GM11168 (cell line): Measurements from ENCODE around the gene BUB1B.

Source experiments
- in situ Hi-C: fragments of 300-500 bp; cut with MboI; formaldehyde crosslinking; loops from one replicate; pipeline ENCODE4 v1.12.0; 2022; ENCODE audit warnings: low sequenced_read_pairs; ENCODE audit not compliant: unreplicated experiment

BUB1B gene

GRCh38 chr15:40182358-40183029 is 21.6 kb downstream of the BUB1B start:
- in situ Hi-C loops = no loop called here

- in situ Hi-C loops = no loop called here
Observed at GRCh38 chr15:40183636-40184463, 23.0 kb downstream of the BUB1B start.

DNA sequence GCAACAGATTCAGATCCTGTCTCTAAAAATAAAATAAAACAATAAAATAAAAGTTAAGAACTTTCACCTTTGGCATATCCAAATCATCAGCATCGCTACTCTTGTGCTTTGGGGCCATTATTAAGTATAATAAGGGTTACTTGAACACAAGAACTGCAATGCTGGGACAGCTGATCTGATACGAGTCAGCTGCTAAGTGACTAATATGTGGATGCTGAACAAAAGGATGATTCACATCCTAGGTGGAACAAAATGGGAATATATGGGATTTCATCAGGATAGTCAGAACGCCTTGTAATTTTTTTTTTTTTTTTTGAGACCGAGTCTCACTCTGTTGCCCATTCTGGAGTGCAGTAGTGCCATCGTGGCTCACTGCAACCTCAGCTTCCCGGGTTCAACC is 29.7 kb downstream of the BUB1B start:
- in situ Hi-C loops = no loop called here

GRCh38 chr15:40192942-40193341 is 32.1 kb downstream of the BUB1B start:
- in situ Hi-C loops = no loop called here

GRCh38 chr15:40197434-40197833 is 36.6 kb downstream of the BUB1B start:
- in situ Hi-C loops = no loop called here

DNA sequence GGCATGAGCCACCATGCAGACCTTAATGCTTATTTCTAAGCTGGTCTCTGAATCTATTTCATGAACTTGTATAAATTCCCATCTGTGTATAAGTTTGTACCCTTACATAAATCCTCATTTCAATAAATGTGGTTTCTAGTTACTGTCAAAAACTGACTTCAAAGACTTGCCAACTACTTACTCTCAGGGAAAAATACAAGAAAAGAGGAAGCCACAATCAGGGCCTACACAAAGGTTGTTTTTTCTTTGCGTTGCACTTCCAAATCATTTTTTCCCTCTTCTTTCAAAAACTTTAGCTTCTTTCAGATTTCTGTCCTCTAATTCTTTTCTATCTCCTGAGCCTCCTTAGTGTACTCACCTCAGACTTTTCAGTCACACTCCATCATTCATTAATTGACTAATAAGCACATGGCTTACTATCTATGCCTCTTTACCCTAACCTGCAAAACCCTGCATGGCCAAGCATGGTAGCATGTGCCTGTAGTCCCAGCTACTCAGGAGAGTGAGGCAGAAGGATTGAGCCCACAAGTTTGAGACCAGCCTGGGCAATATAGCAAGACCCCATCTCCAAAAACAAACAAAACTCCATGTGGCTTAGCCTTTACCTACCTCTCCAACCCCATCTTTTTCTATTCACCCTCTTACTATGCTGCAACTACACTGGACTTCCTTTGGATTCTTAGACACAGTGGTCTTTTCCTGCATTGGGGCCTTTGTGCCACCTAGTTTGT is 37.7 kb downstream of the BUB1B start:
- in situ Hi-C loops = no loop called here

GRCh38 chr15:40204100-40204499 is 43.2 kb downstream of the BUB1B start:
- in situ Hi-C loops = no loop called here

DNA sequence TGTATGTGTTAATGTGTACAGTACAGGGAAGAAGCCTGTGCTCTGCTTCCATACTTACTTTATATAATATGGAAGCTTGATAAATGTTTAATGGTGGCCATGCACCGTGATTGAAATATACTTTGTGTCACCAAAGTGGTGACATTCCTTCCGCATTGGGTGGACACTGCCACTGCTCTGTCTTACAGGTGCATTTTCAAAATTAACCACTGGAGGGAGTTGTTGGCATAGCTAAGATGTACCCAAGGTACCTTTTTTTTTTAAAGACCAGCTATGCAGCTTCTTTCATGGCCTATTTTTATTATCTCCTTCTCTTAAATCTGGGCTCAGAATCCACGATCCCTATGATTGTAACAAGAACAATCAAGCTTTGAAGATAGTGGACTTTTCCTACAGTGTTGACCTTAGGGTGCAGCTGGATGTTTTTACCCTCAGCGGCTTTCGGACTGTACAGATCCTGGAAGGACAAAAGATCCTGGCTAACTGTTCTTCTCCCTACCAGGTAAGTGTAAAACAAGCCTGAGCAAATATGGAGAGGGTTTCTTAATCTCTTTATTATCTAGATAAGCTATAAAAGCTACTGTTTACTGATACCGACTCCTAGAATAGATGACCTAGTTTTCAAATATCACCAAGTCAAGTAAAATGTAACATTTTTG is 56.4 kb downstream of the BUB1B start:
- in situ Hi-C loops = loop anchor here (5.0 kb wide), 1 partner anchor 55 kb away; no protein-coding TSS in a partner anchor

DNA sequence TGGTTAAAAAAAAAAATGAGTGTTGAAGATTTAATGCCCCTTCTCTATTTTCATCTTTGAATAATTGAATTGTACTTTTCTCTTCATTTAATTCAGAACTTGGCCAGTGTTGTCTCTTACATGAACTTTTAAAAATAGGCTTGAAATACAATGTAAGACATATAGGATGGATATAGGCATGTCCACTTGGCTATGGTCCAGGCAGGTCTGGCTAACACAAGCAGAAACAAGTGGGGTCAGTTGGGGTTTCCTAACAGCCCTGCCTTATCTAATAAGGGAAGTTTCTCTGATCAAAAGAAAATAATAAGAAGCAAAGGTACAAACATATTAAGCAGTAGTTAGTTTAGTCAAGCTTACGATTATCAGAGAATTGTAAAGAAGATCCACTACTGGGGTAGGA is 58.9 kb downstream of the BUB1B start:
- in situ Hi-C loops = loop anchor here (5.0 kb wide), 1 partner anchor 52 kb away; no protein-coding TSS in a partner anchor

- in situ Hi-C loops = no loop called here
Observed at GRCh38 chr15:40222131-40222530, 61.3 kb downstream of the BUB1B start.

DNA sequence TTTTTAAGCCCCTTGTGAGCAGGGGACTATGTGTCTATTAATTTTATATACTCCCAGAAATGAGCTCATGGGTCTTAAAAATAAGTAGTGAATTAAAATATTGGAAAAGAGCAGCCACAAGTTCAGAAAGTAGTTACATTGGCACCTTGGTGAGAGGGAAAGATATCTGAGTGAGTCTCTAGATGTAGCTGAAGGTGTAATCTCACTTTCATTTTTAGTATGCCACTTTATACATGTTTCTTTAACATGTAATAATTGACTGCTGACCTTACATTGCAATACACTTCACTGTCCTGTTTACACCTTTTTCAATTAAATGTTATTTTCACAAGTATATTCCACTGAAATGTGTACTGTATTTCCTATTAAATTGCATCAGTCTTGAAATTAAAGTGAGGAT is 65.9 kb downstream of the BUB1B start:
- in situ Hi-C loops = no loop called here

- in situ Hi-C loops = no loop called here
Observed at GRCh38 chr15:40229316-40229715, 68.4 kb downstream of the BUB1B start.

GRCh38 chr15:40229956-40230355 is 69.1 kb downstream of the BUB1B start:
- in situ Hi-C loops = no loop called here

DNA sequence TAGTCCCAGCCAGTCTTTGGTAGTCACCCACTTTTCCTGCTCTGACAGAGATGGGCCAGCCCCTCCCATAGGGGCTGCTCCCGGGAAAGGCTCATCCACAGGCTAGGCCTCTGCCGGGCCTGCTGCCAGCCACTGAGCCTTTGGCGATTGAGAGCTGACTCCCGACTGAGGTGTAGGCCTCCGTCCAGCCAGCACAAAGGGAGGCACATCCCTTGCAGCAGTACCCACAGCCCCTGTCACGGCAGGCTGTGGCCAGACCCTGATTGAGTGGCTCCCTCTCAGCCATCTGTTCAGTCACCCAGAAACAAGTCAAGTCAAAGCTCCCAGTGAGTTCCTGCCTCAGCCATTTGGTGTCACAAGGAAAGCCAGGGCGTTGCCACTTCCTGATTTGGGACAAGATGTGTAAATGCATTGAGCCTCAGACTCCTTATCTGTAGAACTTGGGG is 71.8 kb downstream of the BUB1B start:
- in situ Hi-C loops = no loop called here

DNA sequence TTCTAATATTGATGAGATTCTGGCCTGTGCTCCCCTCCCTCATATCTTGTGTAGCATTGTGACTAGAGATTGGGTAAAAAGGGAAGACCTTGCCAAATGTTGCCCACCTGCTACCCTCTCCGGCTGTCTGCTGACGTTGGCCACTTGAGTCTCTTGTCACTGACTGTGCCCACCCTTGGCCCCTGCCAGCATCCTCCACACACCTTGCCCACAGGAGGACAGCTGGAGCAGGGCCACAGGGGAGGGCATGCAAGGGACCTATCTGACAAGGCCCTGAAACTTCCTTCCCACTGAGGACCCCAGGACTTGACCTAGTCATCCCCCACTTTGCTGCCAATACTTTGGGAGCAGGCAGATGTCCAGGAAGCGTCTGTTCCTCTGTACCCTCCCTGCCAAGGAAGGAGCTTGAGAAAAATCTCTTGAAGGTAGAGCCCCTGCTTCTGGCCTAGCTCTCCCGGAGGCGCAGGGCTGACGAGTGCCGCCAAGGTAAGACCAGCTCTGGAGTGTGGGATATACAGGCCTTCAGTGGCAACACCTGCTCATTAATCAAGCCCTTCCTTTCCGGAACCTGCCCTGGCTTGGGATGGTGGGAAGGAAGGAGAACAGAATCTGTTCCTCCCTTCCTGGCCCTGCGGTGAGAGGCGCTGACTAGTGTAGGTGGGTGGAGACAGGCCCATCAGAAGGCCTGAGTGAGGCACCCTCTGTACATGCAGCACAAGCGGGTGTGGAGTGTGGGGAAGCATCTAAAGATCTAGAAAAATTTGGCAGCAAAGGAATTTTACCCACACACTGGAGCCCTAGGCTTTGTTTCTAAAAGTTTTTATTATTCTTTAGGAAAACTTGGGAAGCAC is 73.1 kb downstream of the BUB1B start:
- in situ Hi-C loops = no loop called here

DNA sequence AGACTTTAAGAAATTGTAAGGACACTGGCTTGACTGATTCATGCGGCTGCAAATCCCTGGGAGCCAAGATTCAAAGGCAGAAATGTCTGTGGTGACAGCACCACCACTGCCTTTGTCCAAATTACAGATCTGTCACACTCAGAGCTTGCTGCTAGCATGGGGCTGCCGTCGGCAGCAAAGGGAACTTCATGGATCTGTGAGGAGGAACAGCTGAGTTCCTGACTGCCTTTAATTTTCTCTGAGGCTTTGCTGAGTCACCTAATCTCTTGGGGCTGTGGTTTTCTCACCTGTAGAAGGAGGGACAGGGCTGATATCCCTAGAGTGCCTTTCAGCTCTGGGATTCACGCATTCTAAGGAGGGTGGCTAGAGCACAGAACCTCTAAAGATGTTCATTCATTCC is 73.9 kb downstream of the BUB1B start:
- in situ Hi-C loops = no loop called here

DNA sequence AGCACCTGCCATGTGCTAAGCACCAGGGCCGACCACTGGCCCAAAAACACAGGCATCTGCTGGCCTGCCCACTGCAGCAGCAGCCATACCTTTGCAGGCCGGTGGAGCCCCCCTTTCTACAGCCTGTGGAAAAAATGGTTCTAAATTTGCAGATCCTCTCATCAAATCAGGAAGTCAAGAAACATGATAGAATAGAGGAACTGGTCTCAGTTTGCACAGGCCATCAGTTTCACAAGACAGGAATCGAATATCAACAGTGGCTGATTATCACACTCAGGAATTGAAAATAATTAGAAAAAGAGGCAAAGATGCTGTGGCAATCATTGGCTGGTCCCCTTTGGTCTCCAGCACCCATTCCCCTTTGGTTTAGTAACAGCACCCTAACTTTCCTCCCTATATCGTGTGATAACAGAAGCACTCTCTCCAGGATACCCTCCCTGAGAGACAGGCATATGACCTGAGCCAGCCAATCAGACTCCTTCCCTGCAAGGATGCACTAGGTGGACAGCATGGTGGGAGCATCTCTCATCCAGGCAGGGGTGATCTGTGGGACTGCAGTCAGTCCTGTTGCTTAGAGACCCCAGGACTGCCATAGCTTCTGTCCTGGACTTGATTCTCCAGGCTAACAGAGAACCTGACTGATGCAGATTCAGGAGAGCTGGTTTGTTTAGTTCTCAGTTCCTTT is 74.5 kb downstream of the BUB1B start:
- in situ Hi-C loops = no loop called here

DNA sequence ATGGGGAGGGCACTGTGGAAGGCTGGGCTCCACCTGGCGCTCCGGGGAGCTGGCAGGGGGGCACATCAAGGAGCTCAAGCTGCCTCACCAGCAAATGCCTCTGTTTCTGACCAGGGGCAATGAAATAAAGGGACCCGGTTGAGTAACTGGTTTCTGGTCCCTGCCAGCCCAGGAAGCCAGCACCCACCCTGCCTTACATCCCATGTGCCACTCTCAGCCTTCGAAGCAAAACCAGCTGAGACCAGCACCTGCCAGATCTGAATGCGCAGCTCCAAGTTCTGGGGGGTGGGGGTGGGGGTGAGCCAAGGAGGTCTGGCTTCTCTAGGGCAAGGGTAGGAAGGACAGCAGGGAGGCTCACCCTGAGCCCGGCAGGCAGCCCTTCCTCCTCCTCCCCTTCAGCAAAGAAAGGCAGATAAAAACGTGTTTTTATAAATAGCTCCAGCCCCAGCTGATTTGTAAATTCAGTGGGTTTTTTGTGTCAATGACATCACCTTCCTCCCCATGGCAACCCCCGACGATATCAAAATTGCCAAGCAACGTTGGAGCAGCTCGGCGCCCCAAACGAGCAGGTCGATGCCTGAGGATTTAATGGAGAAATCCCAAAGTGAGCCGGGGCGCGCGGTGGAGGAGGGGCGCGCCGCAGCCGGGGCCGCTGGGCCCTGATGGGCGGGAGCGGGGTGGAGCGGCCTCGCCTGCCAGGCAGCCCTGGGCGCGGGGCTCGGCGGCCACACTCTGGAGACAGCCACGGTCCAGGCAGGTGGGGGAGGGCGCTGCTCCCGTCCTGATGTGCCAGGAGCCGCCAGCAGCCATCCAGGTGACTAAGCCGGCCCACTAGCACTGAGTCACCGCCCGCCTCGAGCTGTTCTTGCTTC is 77.9 kb downstream of the BUB1B start, which contains the start of gene PAK6:
Gene PAK6 (plus strand): TSS at position 532 of the 872 bp plus-strand sequence. CDS start 25,723 bp downstream, outside the sequence.
- in situ Hi-C loops = no loop called here
